Retinal pigment epithelial cell (primary cell): Measurements from ENCODE around the gene CBX4.

ENCODE experiments used
- DNase-seq: peaks from one replicate; pipeline ENCODE4 v3.0.0-alpha.2; 2010; ENCODE audit warnings: low read depth
- H3K4me3 ChIP-seq: 2 replicates; pipeline ENCODE4 v1.5.1; 2011; ENCODE audit warnings: mild to moderate bottlenecking, low read length, control low read depth, moderate library complexity
- CTCF ChIP-seq: conservative IDR thresholded peaks from 2 replicates; pipeline ENCODE4 v1.5.1; 2011; ENCODE audit warnings: low read depth, low read length, control low read depth, inconsistent platforms

CBX4 gene

GRCh38 chr17:79830763-79831264, 8.4 kb downstream of the CBX4 start:
- TF ChIP-seq CTCF, result no peak

GRCh38 chr17:79830303-79830702, 8.9 kb downstream of the CBX4 start:
- TF ChIP-seq CTCF, result no peak
- H3K4me3 ChIP-seq, result no peak overlapping the region
- DNase-seq, result no peak

More at GRCh38 chr17:79830763-79831264, 8.4 kb downstream of the CBX4 start:
- no peak overlapping the region for H3K4me3 ChIP-seq
- no peak for DNase-seq

GRCh38 chr17:79829457-79829856, 9.8 kb downstream of the CBX4 start:
- no peak overlapping the region for H3K4me3 ChIP-seq
- no peak for DNase-seq
- no peak for TF ChIP-seq CTCF

GRCh38 chr17:79829004-79829403, 10.2 kb downstream of the CBX4 start:
- TF ChIP-seq CTCF, result no peak
- no peak for DNase-seq
- H3K4me3 ChIP-seq, result no peak overlapping the region

- no peak overlapping the region for H3K4me3 ChIP-seq
- TF ChIP-seq CTCF, result no peak
- DNase-seq, result no peak
Observed at GRCh38 chr17:79826841-79827578, 12.2 kb downstream of the CBX4 start.

- DNase-seq, result no peak
- no peak for TF ChIP-seq CTCF
- no peak overlapping the region for H3K4me3 ChIP-seq
Observed at GRCh38 chr17:79826204-79826680, 13.0 kb downstream of the CBX4 start.

- no peak overlapping the region for H3K4me3 ChIP-seq
- DNase-seq, result no peak
- TF ChIP-seq CTCF, result no peak
Observed at GRCh38 chr17:79825580-79825921, 13.7 kb downstream of the CBX4 start.
